Naive thymus-derived CD4-positive, alpha-beta T cell (primary cell): Measurements from ENCODE around the gene PCBP3. TPM values are rescaled to one million over a fixed set of nuclear protein-coding genes. Genes with fewer than 3 reads are reported as not detected.

ENCODE experiments used
- ATAC-seq: fragments of 150-1000 bp; cut with Tn5 transposase; 2 replicates; pipeline ENCODE4 v1.10.0; 2021; ENCODE audit warnings: mild to moderate bottlenecking, moderate library complexity
- CTCF ChIA-PET: fragments of 350-600 bp; sonication (Branson Sonifier 250); formaldehyde crosslinking; loops from one replicate; lab custom pipeline; 2021; ENCODE audit warnings: antibody characterized with exemption; lab: Charles Lee
- POLR2A ChIA-PET: fragments of 350-600 bp; sonication (Branson Sonifier 250); formaldehyde crosslinking; loops from one replicate; lab custom pipeline; 2021; ENCODE audit warnings: antibody characterized with exemption, inconsistent platforms; lab: Charles Lee
- DNase-seq, 9 donors: peaks; one replicate each; pipeline versions ENCODE4 v3.0.0 to v3.0.0-alpha.2; 2020 to 2022; ENCODE audit warnings: mixed read lengths in 1 of 9
- H3K27ac ChIP-seq: one replicate; pipeline ENCODE4 v1.7.0; 2013; ENCODE audit warnings: mild to moderate bottlenecking, low read depth, low read length, moderate library complexity
- H3K27me3 ChIP-seq, 2 donors: one replicate each; pipeline ENCODE4 v1.7.0; 2013; ENCODE audit warnings: low read length in 2 of 2, mild to moderate bottlenecking in 2 of 2, moderate library complexity in 2 of 2; ENCODE audit not compliant: control insufficient read depth in 2 of 2, insufficient read depth in 2 of 2
- H3K36me3 ChIP-seq, 3 experiments: 1 replicate in 2 of 3; 2 replicates in 1 of 3; pipeline ENCODE4 v1.7.0; 2013; ENCODE audit warnings: low read length in 3 of 3, mild to moderate bottlenecking in 3 of 3, moderate library complexity in 1 of 3; ENCODE audit not compliant: insufficient read depth in 3 of 3, control insufficient read depth in 2 of 3
- H3K4me1 ChIP-seq, 2 donors: one replicate each; pipeline ENCODE4 v1.7.0; 2013; ENCODE audit warnings: low read length in 2 of 2, mild to moderate bottlenecking in 2 of 2, moderate library complexity in 1 of 2; ENCODE audit not compliant: control insufficient read depth in 2 of 2, insufficient read depth in 2 of 2
- H3K4me3 ChIP-seq: 2 replicates; pipeline ENCODE4 v1.7.0; 2013; ENCODE audit warnings: mild to moderate bottlenecking, low read length
- H3K9me3 ChIP-seq, 3 experiments: 1 replicate in 2 of 3; 2 replicates in 1 of 3; pipeline ENCODE4 v1.7.0; 2013; ENCODE audit warnings: low read length in 3 of 3; ENCODE audit not compliant: control insufficient read depth in 2 of 3
- H3K27ac Mint-ChIP-seq, 9 donors: one replicate each; pipeline ENCODE4 v1.8.0; 2020 to 2022; ENCODE audit warnings: mixed read lengths in 9 of 9, mild to moderate bottlenecking in 8 of 9, moderate library complexity in 5 of 9, inconsistent platforms in 2 of 9
- H3K27me3 Mint-ChIP-seq, 5 donors: one replicate each; pipeline ENCODE4 v1.8.0; 2021 to 2022; ENCODE audit warnings: mixed read lengths in 5 of 5, mild to moderate bottlenecking in 1 of 5
- H3K36me3 Mint-ChIP-seq, 5 donors: one replicate each; pipeline ENCODE4 v1.8.0; 2020 to 2022; ENCODE audit warnings: mixed read lengths in 5 of 5, mild to moderate bottlenecking in 3 of 5, inconsistent platforms in 1 of 5
- H3K4me1 Mint-ChIP-seq, 7 donors: one replicate each; pipeline ENCODE4 v1.8.0; 2020 to 2022; ENCODE audit warnings: mixed read lengths in 7 of 7, mild to moderate bottlenecking in 3 of 7, inconsistent platforms in 1 of 7
- H3K4me3 Mint-ChIP-seq, 10 donors: one replicate each; pipeline ENCODE4 v1.8.0; 2020 to 2022; ENCODE audit warnings: mild to moderate bottlenecking in 10 of 10, mixed read lengths in 10 of 10, moderate library complexity in 6 of 10, inconsistent platforms in 2 of 10
- H3K9me3 Mint-ChIP-seq, 11 donors: one replicate each; pipeline ENCODE4 v1.8.0; 2020 to 2022; ENCODE audit warnings: mixed read lengths in 11 of 11, mild to moderate bottlenecking in 4 of 11, inconsistent platforms in 1 of 11, moderate library complexity in 1 of 11
- intact Hi-C, 2 donors: fragments of 100-400 bp; cut with micrococcal nuclease; formaldehyde crosslinking; loops; one replicate each; pipeline ENCODE4 v1.15.1; 2023
- polyA plus RNA-seq, 2 donors: library from polyadenylated mRNA; unstranded; fragments of 300-500 nt; fragmentation: Illumina TruSeq; gene quantifications; one replicate each; pipeline ENCODE4 v1.2.3, GENCODE V29; 2021
- total RNA-seq, 6 experiments: library from RNA in 5 of 6; stranded (reverse) in 5 of 6; gene quantifications; 1 replicate in 5 of 6; 2 replicates in 1 of 6; pipeline ENCODE4 v1.2.3 and lab custom pipeline; 2021 to 2026

Gene PCBP3
- total and polyA plus RNA-seq, 7 experiments from 2014 or later, result 1.2 to 5.2 (median 1.6) TPM

- Histone ChIP-seq H3K27me3 (no peaks in the 10 kb centered on the region), H3K27ac (no peak overlapping the region), H3K4me1 (no peaks in the 10 kb centered on the region), H3K4me3 (no peak overlapping the region), H3K9me3 (no peaks in the 10 kb centered on the region), H3K36me3 (no peaks in the 10 kb centered on the region)
- intact Hi-C loops, result no loop called here
- DNase-seq (no peak), ATAC-seq (no peak)
- Mint-ChIP-seq H3K27me3 (no peaks in the 10 kb centered on the region), H3K27ac (no peak overlapping the region), H3K9me3 (no peaks in the 10 kb centered on the region), H3K4me3 (no peak overlapping the region), H3K4me1 (peaks cover 0 to 7% (median 0%) of the 10 kb centered on the region in 7 donors), H3K36me3 (peaks cover 0 to 8% (median 0%) of the 10 kb centered on the region in 5 donors)
- ChIA-PET POLR2A (no interaction called here), CTCF (no interaction called here)
Measured at GRCh38 chr21:45900034-45900868, 256.7 kb downstream of the PCBP3 start.

DNA sequence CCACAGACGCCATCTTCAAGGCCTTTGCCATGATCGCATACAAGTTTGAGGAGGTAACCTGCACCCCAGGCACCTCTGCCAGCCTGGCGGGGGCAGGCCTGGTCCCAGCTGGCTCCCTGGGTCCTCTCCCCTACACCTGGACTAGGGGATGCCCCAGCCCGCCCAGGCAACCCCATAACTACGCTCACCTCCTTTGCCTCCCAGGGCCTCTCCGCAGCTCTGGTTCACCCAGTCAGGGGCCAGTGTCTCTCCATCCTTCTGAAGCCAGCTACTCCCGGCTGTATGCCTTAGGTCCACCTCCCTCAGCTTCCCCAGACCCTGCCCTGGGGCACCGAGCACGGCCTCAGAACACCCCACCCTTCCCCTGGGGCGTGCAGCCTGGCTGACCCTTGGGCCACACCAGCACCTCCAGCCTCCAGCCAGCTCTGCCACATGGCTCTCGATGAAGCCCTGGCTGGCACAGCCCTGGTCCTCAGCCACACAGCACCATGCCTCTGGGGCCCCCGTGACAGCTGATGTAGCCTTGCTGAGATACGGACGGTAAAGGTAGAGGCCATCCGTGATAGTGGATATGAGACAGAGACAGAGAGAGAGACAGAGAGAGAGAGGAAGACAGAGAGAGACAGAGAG, 257.7 kb downstream of the PCBP3 start:
- Mint-ChIP-seq H3K27me3 (no peaks in the 10 kb centered on the region), H3K4me3 (no peak overlapping the region), H3K4me1 (peaks cover 0 to 7% (median 0%) of the 10 kb centered on the region in 7 donors), H3K9me3 (no peaks in the 10 kb centered on the region), H3K36me3 (peaks cover 0 to 8% (median 0%) of the 10 kb centered on the region in 5 donors), H3K27ac (peak overlapping the region in 1 of 9 donors; percentile 4)
- Histone ChIP-seq H3K4me3 (no peak overlapping the region), H3K27ac (no peak overlapping the region), H3K9me3 (no peaks in the 10 kb centered on the region), H3K4me1 (no peaks in the 10 kb centered on the region), H3K27me3 (no peaks in the 10 kb centered on the region), H3K36me3 (no peaks in the 10 kb centered on the region)
- ChIA-PET CTCF (interaction anchor here (0.6 kb wide), 1 partner anchor 13 kb away, joined by 4 read pairs; no protein-coding TSS in a partner anchor), POLR2A (no interaction called here)
- ATAC-seq, result no peak
- intact Hi-C loops, result no loop called here
- DNase-seq, result no peak

- peaks cover 0 to 8% (median 0%) of the 10 kb centered on the region in 5 donors for H3K36me3 Mint-ChIP-seq
- no peaks in the 10 kb centered on the region for H3K9me3 ChIP-seq
- H3K36me3 ChIP-seq, result no peaks in the 10 kb centered on the region
- H3K4me1 ChIP-seq, result no peaks in the 10 kb centered on the region
- ATAC-seq (no peak), DNase-seq (no peak)
- H3K27me3 ChIP-seq, result no peaks in the 10 kb centered on the region
- H3K4me3 Mint-ChIP-seq, result no peak overlapping the region
- H3K4me1 Mint-ChIP-seq, result peaks cover 0 to 7% (median 0%) of the 10 kb centered on the region in 7 donors
- no peak overlapping the region for H3K27ac ChIP-seq
- H3K9me3 Mint-ChIP-seq, result no peaks in the 10 kb centered on the region
- no peak overlapping the region for H3K27ac Mint-ChIP-seq
- H3K27me3 Mint-ChIP-seq, result no peaks in the 10 kb centered on the region
- ChIA-PET POLR2A (no interaction called here), CTCF (no interaction called here)
- no peak overlapping the region for H3K4me3 ChIP-seq
- intact Hi-C loops, result no loop called here
Measured at GRCh38 chr21:45902292-45902995, 258.9 kb downstream of the PCBP3 start.

- intact Hi-C loops, result no loop called here
- ChIA-PET CTCF (no interaction called here), POLR2A (no interaction called here)
- H3K27ac ChIP-seq, result no peak overlapping the region
- no peaks in the 10 kb centered on the region for H3K4me1 ChIP-seq
- Mint-ChIP-seq H3K9me3 (no peaks in the 10 kb centered on the region), H3K27me3 (no peaks in the 10 kb centered on the region), H3K27ac (no peak overlapping the region), H3K4me3 (no peak overlapping the region), H3K36me3 (peaks cover 0 to 8% (median 0%) of the 10 kb centered on the region in 5 donors), H3K4me1 (peaks cover 0 to 7% (median 0%) of the 10 kb centered on the region in 7 donors)
- no peaks in the 10 kb centered on the region for H3K9me3 ChIP-seq
- no peaks in the 10 kb centered on the region for H3K27me3 ChIP-seq
- DNase-seq (no peak), ATAC-seq (no peak)
- no peak overlapping the region for H3K4me3 ChIP-seq
- H3K36me3 ChIP-seq, result no peaks in the 10 kb centered on the region
Measured at GRCh38 chr21:45905196-45905595, 261.7 kb downstream of the PCBP3 start.

- DNase-seq, result no peak
- CTCF ChIA-PET, result no interaction called here
- intact Hi-C loops, result no loop called here
- Mint-ChIP-seq H3K9me3 (no peaks in the 10 kb centered on the region), H3K27me3 (no peaks in the 10 kb centered on the region), H3K4me3 (no peak overlapping the region), H3K4me1 (peaks cover 0 to 6% (median 0%) of the 10 kb centered on the region in 7 donors), H3K27ac (peak overlapping the region in 3 of 9 donors; percentile 41 to 46 (median 46)), H3K36me3 (peaks cover 0 to 8% (median 0%) of the 10 kb centered on the region in 5 donors)
- H3K9me3 ChIP-seq, result no peaks in the 10 kb centered on the region
- POLR2A ChIA-PET, result no interaction called here
- H3K4me3 ChIP-seq, result no peak overlapping the region
- no peak for ATAC-seq
- no peaks in the 10 kb centered on the region for H3K4me1 ChIP-seq
- H3K27me3 ChIP-seq, result no peaks in the 10 kb centered on the region
- H3K36me3 ChIP-seq, result no peaks in the 10 kb centered on the region
- H3K27ac ChIP-seq, result no peak overlapping the region
Measured at GRCh38 chr21:45906196-45906805, 262.8 kb downstream of the PCBP3 start.

GRCh38 chr21:45906859-45907258, 263.3 kb downstream of the PCBP3 start:
- no peak for ATAC-seq
- peak overlapping the region in 1 of 9 donors; percentile 41 for H3K27ac Mint-ChIP-seq

More at GRCh38 chr21:45906859-45907258, 263.3 kb downstream of the PCBP3 start:
- H3K27me3 Mint-ChIP-seq, result no peaks in the 10 kb centered on the region
- peaks cover 0 to 8% (median 0%) of the 10 kb centered on the region in 5 donors for H3K36me3 Mint-ChIP-seq
- Histone ChIP-seq H3K4me1 (no peaks in the 10 kb centered on the region), H3K27me3 (no peaks in the 10 kb centered on the region), H3K4me3 (no peak overlapping the region), H3K9me3 (no peaks in the 10 kb centered on the region), H3K36me3 (no peaks in the 10 kb centered on the region), H3K27ac (no peak overlapping the region)
- H3K4me1 Mint-ChIP-seq, result peaks cover 0 to 2% (median 0%) of the 10 kb centered on the region in 7 donors
- ChIA-PET CTCF (no interaction called here), POLR2A (no interaction called here)
- no peaks in the 10 kb centered on the region for H3K9me3 Mint-ChIP-seq
- intact Hi-C loops, result no loop called here
- DNase-seq, result no peak
- no peak overlapping the region for H3K4me3 Mint-ChIP-seq
